ENCODE results near the gene CDK2AP2. TPM values are rescaled to one million over a fixed set of nuclear protein-coding genes. Genes with fewer than 3 reads are reported as not detected.

CDK2AP2 gene
- polyA plus RNA-seq, 3 donors: 47.8 to 80.2 (median 78.5) TPM

GRCh38 chr11:67520856-67521824, 13.2 kb upstream of the CDK2AP2 start:
- peak overlapping the region in 1 of 7 donors; percentile 80 for H3K27ac Mint-ChIP-seq
- 90% methylated on average over 12 of the region's 16 CpGs for WGBS (ENCODE audit: insufficient coverage)
- no peak for DNase-seq
- H3K79me2 ChIP-seq (ENCODE audit: insufficient read depth, low read length): no peaks in the 10 kb centered on the region
- no peak overlapping the region for H3K4me3 ChIP-seq (replicated peaks in 1 of 3; ENCODE audit: low read depth in 2 of 3, low read length in 3 of 3)
- no peaks in the 10 kb centered on the region for H3K27me3 ChIP-seq (ENCODE audit: control insufficient read depth in 2 of 2, insufficient read depth in 2 of 2, low read length in 2 of 2)
- H3K4me1 Mint-ChIP-seq: peaks cover 3% of the 10 kb centered on the region
- H3K4me3 Mint-ChIP-seq: no peak overlapping the region
- H3K36me3 Mint-ChIP-seq: no peaks in the 10 kb centered on the region
- no peaks in the 10 kb centered on the region for H3K4me1 ChIP-seq (ENCODE audit: control insufficient read depth in 1 of 2, insufficient read depth in 2 of 2, low read length in 2 of 2)
- H3K27ac ChIP-seq (ENCODE audit: low read depth in 1 of 2, low read length in 2 of 2): no peak overlapping the region
- H3K4me2 ChIP-seq (replicated peaks; ENCODE audit: extremely low read depth, low read length, poor library complexity, severe bottlenecking): no peak overlapping the region
- H3K9me3 Mint-ChIP-seq: peaks cover 0 to 3% (median 0%) of the 10 kb centered on the region in 7 donors
- no peak overlapping the region for H3K9ac ChIP-seq (ENCODE audit: insufficient read depth, low read length, poor library complexity, severe bottlenecking)
- no peaks in the 10 kb centered on the region for H3K9me3 ChIP-seq (replicated peaks in 1 of 2; ENCODE audit: control insufficient read depth in 1 of 2, insufficient read depth in 1 of 2, low read length in 2 of 2)
- H2AFZ ChIP-seq (ENCODE audit: insufficient read depth, low read depth, low read length, poor library complexity, severe bottlenecking): no peak overlapping the region
- no peak for TF ChIP-seq CTCF (IDR thresholded peaks at IDR 0.05)
- H4K20me1 ChIP-seq (ENCODE audit: insufficient read depth, low read length): no peaks in the 10 kb centered on the region
- peaks cover 0 to 11% (median 5%) of the 10 kb centered on the region in 3 donors for H3K27me3 Mint-ChIP-seq (ENCODE audit: low read depth in 3 of 3)
- intact Hi-C loops (cut with micrococcal nuclease): no loop called here
- H3K36me3 ChIP-seq (replicated peaks in 1 of 2; ENCODE audit: control insufficient read depth in 1 of 2, insufficient read depth in 2 of 2, low read length in 2 of 2): no peaks in the 10 kb centered on the region

DNA sequence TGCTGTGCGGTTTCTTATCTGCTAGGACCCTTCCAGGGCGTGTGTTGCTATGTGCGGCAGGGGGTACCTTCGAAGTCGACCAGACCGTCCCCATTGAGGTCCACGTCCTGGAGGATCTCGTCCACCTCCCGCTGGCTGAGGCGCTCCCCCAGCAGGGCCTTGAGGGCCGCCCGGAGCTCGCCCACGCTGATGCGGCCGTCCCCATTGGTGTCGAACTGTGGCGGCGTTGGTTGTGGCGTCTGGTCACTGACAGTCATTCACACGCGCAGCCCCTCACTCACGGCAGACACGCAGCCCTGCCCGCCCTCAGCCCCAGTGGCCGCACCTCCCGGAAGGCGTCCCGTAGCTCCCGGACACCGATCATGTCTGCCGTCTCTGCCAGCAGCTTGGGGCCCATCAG, 11.8 kb upstream of the CDK2AP2 start:
- H3K36me3 Mint-ChIP-seq: no peaks in the 10 kb centered on the region
- no peaks in the 10 kb centered on the region for H3K79me2 ChIP-seq (ENCODE audit: insufficient read depth, low read length)
- peaks cover 3% of the 10 kb centered on the region for H3K4me1 Mint-ChIP-seq
- 93% methylated on average over 32 of the region's 32 CpGs for WGBS (ENCODE audit: insufficient coverage)
- H3K36me3 ChIP-seq (replicated peaks in 1 of 2; ENCODE audit: control insufficient read depth in 1 of 2, insufficient read depth in 2 of 2, low read length in 2 of 2): no peaks in the 10 kb centered on the region
- H3K4me2 ChIP-seq (replicated peaks; ENCODE audit: extremely low read depth, low read length, poor library complexity, severe bottlenecking): no peak overlapping the region
- no peak for TF ChIP-seq CTCF (IDR thresholded peaks at IDR 0.05)
- no peaks in the 10 kb centered on the region for H3K27me3 ChIP-seq (ENCODE audit: control insufficient read depth in 2 of 2, insufficient read depth in 2 of 2, low read length in 2 of 2)
- H3K27me3 Mint-ChIP-seq (ENCODE audit: low read depth in 3 of 3): peaks cover 0 to 12% (median 9%) of the 10 kb centered on the region in 3 donors
- intact Hi-C loops (cut with micrococcal nuclease): no loop called here
- H2AFZ ChIP-seq (ENCODE audit: insufficient read depth, low read depth, low read length, poor library complexity, severe bottlenecking): no peak overlapping the region
- H3K4me3 ChIP-seq (replicated peaks in 1 of 3; ENCODE audit: low read depth in 2 of 3, low read length in 3 of 3): no peak overlapping the region
- no peaks in the 10 kb centered on the region for H4K20me1 ChIP-seq (ENCODE audit: insufficient read depth, low read length)
- H3K27ac Mint-ChIP-seq: peak overlapping the region in 1 of 7 donors; percentile 81
- H3K4me3 Mint-ChIP-seq: no peak overlapping the region
- H3K9me3 Mint-ChIP-seq: peaks cover 0 to 3% (median 0%) of the 10 kb centered on the region in 7 donors
- H3K27ac ChIP-seq (ENCODE audit: low read depth in 1 of 2, low read length in 2 of 2): no peak overlapping the region
- H3K4me1 ChIP-seq (ENCODE audit: control insufficient read depth in 1 of 2, insufficient read depth in 2 of 2, low read length in 2 of 2): no peaks in the 10 kb centered on the region
- DNase-seq: no peak
- no peak overlapping the region for H3K9ac ChIP-seq (ENCODE audit: insufficient read depth, low read length, poor library complexity, severe bottlenecking)
- H3K9me3 ChIP-seq (replicated peaks in 1 of 2; ENCODE audit: control insufficient read depth in 1 of 2, insufficient read depth in 1 of 2, low read length in 2 of 2): no peaks in the 10 kb centered on the region

Measured in CD14-positive monocyte (primary cell).